ENCODE results near the gene NXNL2.

DNA sequence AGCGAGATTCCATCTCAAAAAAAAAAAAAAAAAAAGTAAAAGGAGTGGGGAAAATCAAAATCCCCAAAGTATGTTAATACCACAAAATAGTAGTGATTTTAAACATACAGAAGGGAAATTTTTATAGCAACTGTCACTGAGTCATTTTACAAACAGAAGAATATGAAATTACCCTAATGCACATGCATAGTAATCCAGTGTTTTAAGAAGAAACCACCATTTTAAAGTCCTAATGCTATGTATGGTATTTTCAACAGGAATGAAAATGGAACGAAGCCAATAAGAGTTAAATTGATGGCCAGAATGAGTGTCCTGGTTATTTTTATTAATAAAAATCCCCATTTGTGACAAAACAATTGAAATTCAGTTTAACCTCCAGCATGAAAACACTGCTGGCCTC, 26.7 kb upstream of the NXNL2 start:
- TF ChIP-seq, protein P1, sequence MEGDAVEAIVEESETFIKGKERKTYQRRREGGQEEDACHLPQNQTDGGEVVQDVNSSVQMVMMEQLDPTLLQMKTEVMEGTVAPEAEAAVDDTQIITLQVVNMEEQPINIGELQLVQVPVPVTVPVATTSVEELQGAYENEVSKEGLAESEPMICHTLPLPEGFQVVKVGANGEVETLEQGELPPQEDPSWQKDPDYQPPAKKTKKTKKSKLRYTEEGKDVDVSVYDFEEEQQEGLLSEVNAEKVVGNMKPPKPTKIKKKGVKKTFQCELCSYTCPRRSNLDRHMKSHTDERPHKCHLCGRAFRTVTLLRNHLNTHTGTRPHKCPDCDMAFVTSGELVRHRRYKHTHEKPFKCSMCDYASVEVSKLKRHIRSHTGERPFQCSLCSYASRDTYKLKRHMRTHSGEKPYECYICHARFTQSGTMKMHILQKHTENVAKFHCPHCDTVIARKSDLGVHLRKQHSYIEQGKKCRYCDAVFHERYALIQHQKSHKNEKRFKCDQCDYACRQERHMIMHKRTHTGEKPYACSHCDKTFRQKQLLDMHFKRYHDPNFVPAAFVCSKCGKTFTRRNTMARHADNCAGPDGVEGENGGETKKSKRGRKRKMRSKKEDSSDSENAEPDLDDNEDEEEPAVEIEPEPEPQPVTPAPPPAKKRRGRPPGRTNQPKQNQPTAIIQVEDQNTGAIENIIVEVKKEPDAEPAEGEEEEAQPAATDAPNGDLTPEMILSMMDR (conservative IDR thresholded peaks at IDR 0.05; ENCODE audit: low read depth in 2 of 2): no peak
- no peak for TF ChIP-seq POLR2AphosphoS5 (IDR thresholded peaks at IDR 0.05; ENCODE audit: low read depth)
- no peak for TF ChIP-seq EZH2 (IDR thresholded peaks at IDR 0.05; ENCODE audit: low read depth, unreplicated experiment)
- TF ChIP-seq EZH2phosphoT487 (IDR thresholded peaks at IDR 0.05; ENCODE audit: unreplicated experiment): no peak
- no peak for TF ChIP-seq NANOG (IDR thresholded peaks at IDR 0.05; ENCODE audit: borderline replicate concordance)
- TF ChIP-seq ZNF114 (CRISPR knock-in tag; IDR thresholded peaks at IDR 0.05): no peak
- TF ChIP-seq, protein P2, sequence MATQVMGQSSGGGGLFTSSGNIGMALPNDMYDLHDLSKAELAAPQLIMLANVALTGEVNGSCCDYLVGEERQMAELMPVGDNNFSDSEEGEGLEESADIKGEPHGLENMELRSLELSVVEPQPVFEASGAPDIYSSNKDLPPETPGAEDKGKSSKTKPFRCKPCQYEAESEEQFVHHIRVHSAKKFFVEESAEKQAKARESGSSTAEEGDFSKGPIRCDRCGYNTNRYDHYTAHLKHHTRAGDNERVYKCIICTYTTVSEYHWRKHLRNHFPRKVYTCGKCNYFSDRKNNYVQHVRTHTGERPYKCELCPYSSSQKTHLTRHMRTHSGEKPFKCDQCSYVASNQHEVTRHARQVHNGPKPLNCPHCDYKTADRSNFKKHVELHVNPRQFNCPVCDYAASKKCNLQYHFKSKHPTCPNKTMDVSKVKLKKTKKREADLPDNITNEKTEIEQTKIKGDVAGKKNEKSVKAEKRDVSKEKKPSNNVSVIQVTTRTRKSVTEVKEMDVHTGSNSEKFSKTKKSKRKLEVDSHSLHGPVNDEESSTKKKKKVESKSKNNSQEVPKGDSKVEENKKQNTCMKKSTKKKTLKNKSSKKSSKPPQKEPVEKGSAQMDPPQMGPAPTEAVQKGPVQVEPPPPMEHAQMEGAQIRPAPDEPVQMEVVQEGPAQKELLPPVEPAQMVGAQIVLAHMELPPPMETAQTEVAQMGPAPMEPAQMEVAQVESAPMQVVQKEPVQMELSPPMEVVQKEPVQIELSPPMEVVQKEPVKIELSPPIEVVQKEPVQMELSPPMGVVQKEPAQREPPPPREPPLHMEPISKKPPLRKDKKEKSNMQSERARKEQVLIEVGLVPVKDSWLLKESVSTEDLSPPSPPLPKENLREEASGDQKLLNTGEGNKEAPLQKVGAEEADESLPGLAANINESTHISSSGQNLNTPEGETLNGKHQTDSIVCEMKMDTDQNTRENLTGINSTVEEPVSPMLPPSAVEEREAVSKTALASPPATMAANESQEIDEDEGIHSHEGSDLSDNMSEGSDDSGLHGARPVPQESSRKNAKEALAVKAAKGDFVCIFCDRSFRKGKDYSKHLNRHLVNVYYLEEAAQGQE (IDR thresholded peaks at IDR 0.05; ENCODE audit: unreplicated experiment): no peak
- no peak for TF ChIP-seq STAT1 (IDR thresholded peaks at IDR 0.05; ENCODE audit: unreplicated experiment)
- TF ChIP-seq, protein P3, sequence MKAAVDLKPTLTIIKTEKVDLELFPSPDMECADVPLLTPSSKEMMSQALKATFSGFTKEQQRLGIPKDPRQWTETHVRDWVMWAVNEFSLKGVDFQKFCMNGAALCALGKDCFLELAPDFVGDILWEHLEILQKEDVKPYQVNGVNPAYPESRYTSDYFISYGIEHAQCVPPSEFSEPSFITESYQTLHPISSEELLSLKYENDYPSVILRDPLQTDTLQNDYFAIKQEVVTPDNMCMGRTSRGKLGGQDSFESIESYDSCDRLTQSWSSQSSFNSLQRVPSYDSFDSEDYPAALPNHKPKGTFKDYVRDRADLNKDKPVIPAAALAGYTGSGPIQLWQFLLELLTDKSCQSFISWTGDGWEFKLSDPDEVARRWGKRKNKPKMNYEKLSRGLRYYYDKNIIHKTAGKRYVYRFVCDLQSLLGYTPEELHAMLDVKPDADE (IDR thresholded peaks at IDR 0.05): no peak
- TF ChIP-seq CREB1 (CRISPR knock-in tag; IDR thresholded peaks at IDR 0.05; ENCODE audit: low read depth): no peak
- TF ChIP-seq JUNB (IDR thresholded peaks at IDR 0.05; ENCODE audit: unreplicated experiment): no peak
